ENCODE data around the gene RETN.
A peak's percentile ranks its signal among the peaks of the same experiment; 100 is the strongest.

Gene RETN

DNA sequence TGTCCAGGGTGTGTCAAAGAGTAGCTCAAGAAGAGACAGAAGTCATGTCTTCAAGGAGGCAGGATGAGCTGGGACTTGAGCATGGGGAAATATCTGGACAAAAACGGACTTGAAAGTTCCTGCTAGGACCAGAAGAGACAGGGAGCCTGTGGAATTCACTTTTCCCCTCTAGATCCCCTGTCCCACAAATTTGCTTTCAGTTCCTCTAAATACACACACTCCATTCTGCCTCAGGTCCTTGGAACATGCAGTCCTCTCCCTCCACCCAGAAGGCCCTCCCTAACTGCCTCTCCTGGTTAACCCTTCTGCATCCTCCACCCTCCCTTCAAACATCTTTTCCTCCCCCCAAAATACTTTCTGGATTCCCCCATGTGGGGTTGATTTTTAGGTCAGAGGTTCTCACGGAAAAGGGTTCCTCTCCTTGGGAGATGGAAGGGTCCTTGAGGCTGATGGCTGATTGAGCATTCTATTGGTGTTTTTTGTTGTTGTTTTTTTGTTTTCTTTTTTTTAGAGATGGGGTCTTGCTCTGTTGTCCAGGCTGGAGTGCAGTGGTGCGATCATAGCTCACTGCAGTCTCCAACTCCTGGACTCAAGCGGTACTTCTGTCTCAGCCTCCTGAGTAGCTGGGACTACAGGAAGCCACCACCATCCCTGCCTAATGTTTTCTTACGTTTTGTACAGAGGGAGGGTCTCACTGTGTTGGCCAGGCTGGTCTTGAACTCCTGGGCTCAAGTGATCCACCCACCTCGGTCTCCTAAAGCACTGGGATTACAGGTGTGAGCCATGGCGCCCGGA, 6.9 kb upstream of the RETN start:
- DNase-seq = no peak

DNA sequence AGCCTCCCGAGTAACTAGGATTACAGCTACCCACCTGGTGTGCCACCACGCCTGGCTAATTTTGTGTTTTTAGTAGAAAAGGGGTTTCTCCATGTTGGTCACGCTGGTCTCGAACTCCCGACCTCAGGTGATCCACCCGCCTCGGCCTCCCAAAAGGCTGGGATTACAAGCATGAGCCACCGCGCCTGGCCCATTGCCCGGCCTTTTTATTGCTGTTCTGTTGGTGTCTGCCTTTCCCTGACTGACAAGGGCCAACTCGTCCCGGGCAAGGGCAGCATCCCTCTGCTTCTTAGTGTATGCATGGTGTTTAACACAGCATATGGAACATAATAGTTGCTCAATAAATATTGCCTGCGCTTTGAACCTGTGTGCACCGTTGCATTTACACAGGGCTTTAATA, 6.2 kb upstream of the RETN start:
- DNase-seq = no peak

- no peak for DNase-seq
Measured at GRCh38 chr19:7663706-7664105, 5.1 kb upstream of the RETN start.

DNA sequence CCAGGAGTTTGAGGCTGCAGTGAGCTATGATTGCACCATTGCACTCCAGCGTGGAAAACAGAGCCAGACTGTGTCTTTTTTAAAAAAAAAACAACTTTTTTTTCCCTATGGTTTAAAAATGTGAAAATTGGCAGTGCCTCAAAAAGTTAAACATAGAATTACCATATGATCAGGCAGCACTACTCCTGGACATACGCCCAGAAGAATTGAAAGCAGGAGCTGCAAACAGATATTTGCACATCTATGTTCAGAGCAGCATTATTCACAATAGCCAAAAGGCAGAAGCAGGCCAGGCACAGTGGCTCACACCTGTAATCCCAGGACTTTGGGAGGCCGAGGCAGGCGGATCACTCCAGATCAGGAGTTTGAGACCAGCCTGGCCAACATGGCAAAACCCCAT, 3.8 kb upstream of the RETN start:
- DNase-seq = no peak

DNA sequence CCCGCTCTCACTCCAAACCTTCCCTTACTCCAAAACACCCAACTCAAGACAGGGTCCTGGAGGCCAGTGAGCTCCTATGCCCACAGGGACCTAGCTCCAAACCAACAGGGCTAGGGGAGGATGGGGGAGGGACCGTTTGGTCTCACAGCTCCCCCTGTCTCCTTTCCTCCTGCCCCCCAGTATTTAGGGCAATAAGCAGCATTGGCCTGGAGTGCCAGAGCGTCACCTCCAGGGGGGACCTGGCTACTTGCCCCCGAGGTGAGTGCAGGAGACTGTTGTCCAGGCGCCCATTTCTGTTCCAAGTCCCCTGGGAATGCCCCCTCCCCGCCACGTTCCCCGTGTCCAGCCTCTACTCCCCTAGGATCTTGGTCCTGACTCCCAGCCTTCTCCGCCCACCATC, 792 bp downstream of the RETN start:
- DNase-seq = no peak

DNA sequence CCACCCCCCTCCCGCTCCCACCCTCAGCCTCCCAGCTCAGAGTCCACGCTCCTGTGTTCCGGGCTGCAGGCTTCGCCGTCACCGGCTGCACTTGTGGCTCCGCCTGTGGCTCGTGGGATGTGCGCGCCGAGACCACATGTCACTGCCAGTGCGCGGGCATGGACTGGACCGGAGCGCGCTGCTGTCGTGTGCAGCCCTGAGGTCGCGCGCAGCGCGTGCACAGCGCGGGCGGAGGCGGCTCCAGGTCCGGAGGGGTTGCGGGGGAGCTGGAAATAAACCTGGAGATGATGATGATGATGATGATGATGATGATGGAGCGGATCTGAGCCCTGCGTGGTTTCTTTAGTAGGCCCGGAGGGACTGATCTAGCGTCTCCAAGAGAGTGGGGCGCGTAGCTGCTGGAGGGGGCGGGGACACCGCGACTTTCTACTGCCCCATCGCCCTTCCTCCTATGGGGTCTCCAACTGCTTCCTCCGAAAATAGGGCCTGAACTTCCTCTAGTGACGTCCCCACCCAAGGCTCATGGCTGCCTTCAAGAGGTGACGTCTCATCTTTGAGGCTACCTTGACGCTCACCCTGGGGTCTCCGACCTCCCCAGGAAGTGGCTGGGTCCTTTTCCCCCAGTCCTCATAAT, 1.4 kb downstream of the RETN start:
- no peak for DNase-seq

- no peak for DNase-seq
Measured at GRCh38 chr19:7670790-7671189, 1.9 kb downstream of the RETN start.

- no peak for DNase-seq
Measured at GRCh38 chr19:7672522-7672921, 3.7 kb downstream of the RETN start.

- DNase-seq = no peak
Measured at GRCh38 chr19:7674010-7675005, 5.5 kb downstream of the RETN start.

- no peak for DNase-seq
Measured at GRCh38 chr19:7676376-7676775, 7.5 kb downstream of the RETN start.

DNA sequence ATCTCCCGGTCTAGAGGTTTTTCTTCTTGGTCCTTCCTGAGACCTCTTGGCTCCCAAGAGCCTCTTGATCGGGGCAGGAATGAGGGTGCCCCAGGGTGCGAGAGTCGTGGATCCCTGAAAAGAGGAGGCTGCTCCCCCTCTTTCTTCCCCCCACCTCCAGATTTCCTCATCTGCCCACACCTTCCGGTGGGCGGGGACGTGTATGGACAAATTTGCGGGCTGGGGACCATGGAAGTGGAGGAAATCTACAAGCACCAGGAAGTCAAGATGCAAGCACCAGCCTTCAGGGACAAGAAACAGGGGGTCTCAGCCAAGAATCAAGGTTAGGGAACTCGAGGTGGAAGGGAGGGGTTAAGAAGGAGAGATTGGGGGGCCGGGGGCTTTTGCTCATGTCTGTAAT, 8.0 kb downstream of the RETN start, which contains the start of gene MCEMP1:
MCEMP1 (plus strand) TSS at position 237 of the 400 bp plus-strand sequence; CDS start at position 268, 31 bp downstream.
- DNase-seq = no peak

- no peak for DNase-seq
Measured at GRCh38 chr19:7677669-7678311, 8.9 kb downstream of the RETN start.

GRCh38 chr19:7678971-7679751, 10.3 kb downstream of the RETN start:
- DNase-seq = no peak

DNA sequence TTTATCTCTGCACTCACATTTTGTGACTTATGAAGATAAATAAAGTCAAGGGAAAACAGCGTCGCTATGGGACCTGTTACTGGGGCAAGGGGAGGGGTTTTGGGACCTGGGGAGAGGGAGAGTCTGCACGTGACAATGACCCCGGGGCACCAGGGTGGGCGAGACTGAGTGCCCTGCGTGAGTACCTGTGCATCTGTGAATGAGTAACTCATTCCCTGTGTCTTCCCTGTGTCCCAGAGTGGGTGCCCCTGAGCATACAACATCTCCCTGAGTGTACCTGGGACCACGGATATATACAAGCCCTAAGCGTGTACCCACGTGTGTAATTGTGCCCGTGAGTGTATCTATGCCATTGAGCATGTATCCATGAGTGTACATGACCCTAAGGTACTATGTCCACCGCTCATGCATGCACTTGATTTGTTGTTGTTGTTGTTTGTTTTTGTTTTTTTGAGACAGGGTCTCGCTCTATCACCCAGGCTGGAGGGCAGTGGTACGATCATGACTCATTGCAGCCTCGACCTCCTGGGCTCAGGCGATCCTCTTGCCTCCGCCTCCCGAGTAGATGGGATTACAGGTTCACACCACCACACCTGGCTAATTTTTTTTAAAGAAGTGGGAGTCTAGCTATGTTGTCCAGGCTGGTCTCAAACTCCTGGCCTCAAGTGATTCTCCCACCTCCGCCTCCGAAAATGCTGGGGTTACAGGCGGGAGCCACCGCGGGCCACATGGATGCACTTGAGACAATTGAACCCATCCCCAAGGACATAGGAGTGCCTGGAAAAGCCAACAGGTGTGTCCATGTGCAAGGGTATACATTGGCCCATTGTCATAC, 11.1 kb downstream of the RETN start:
- no peak for DNase-seq

DNA sequence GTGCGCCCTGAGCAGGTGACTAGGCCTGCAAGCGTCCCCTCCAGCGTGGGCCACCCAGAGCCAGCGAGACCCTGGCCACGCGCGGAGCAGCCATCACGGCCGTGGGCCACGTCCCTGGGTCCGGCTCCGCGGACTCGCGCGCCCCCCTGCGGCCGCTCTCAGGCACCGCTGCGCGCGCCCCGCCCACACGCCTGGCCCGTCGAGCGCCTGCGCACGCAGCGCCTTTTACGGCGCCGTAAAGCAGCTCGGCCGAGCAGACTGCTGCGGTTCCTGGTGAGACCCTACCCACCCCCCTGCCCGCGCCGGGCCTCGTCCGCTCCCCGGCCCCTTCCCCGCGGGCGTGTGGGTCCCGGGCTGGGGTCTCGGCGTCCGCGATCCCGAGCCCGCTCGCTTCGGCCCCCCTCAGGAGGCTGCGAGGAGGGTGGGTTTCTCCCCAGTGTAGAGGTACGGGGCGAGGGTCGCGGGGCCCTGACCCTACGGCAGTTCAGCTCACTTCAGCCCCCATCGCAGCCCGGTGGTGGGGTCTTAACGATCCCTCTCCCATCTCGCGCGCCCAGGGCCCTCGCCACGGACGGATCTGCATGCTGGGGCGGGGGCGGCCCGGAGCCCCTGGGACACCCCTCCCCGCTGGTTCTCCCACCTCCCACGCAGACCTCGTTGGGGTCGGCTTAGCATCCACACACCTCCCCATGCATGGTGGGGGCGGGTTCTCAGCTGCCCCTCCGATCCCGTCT, 11.9 kb downstream of the RETN start, which contains the start of gene TRAPPC5:
TRAPPC5 (plus strand) TSS at position 228 of the 734 bp plus-strand sequence. CDS start 1,421 bp downstream, outside the sequence.
- peak; percentile 77 for DNase-seq

GRCh38 chr19:7681340-7682174, 12.7 kb downstream of the RETN start:
- no peak for DNase-seq

DNA sequence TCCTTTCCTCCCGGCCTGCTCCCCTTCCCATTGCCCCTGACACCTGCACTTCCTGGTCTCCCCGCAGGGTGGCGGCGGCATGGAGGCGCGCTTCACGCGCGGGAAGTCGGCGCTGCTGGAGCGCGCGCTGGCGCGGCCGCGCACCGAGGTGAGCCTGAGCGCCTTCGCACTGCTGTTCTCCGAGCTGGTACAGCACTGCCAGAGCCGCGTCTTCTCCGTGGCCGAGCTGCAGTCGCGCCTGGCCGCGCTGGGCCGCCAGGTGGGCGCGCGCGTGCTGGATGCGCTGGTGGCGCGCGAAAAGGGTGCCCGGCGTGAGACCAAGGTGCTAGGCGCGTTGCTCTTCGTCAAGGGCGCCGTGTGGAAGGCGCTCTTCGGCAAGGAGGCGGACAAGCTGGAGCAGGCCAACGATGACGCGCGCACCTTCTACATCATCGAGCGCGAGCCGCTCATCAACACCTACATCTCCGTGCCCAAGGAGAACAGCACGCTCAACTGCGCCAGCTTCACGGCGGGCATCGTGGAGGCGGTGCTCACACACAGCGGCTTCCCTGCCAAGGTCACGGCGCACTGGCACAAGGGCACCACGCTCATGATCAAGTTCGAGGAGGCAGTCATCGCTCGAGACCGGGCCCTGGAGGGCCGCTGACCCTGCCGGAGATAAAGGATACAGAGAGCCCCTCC, 13.5 kb downstream of the RETN start:
- DNase-seq = no peak

All from NCI-H2107 (cell line).